Ramos (cell line): ENCODE data around the gene C2CD5.
"Not testable (repeated sequence)": the region's sequence is repeated elsewhere in the genome, so short reads cannot be mapped to it uniquely, and the experiment has no call there.

Source experiments
- in situ Hi-C: fragments of 300-500 bp; cut with MboI; formaldehyde crosslinking; loops from one replicate; pipeline ENCODE4 v1.14.3; 2022; ENCODE audit warnings: low sequenced_read_pairs; ENCODE audit not compliant: unreplicated experiment

Gene C2CD5

GRCh38 chr12:22544038-22544979, at the start of gene C2CD5:
Gene C2CD5 (minus strand): TSS chr12:22544542. CDS start chr12:22544150, 392 bp downstream.
- in situ Hi-C loops: no loop called here

GRCh38 chr12:22593864-22594263, 49.5 kb upstream of the C2CD5 start:
- in situ Hi-C loops: no loop called here

GRCh38 chr12:22588817-22589216, 44.5 kb upstream of the C2CD5 start:
- in situ Hi-C loops: no loop called here

- in situ Hi-C loops: no loop called here
Observed at GRCh38 chr12:22578328-22578727, 34.0 kb upstream of the C2CD5 start.

GRCh38 chr12:22577667-22578066, 33.3 kb upstream of the C2CD5 start:
- in situ Hi-C loops: no loop called here

- in situ Hi-C loops: no loop called here
Observed at GRCh38 chr12:22576473-22576872, 32.1 kb upstream of the C2CD5 start.

GRCh38 chr12:22576065-22576464, 31.7 kb upstream of the C2CD5 start:
- in situ Hi-C loops: no loop called here

- in situ Hi-C loops: no loop called here
Observed at GRCh38 chr12:22574921-22575320, 30.6 kb upstream of the C2CD5 start.

GRCh38 chr12:22573181-22573580, 28.8 kb upstream of the C2CD5 start:
- in situ Hi-C loops: no loop called here

GRCh38 chr12:22569253-22569652, 24.9 kb upstream of the C2CD5 start:
- in situ Hi-C loops: no loop called here

GRCh38 chr12:22562036-22563028, 18.0 kb upstream of the C2CD5 start:
- in situ Hi-C loops: no loop called here

GRCh38 chr12:22554750-22555149, 10.4 kb upstream of the C2CD5 start:
- in situ Hi-C loops: not testable (repeated sequence)

- in situ Hi-C loops: no loop called here
Observed at GRCh38 chr12:22551624-22552023, 7.3 kb upstream of the C2CD5 start.

- in situ Hi-C loops: no loop called here
Observed at GRCh38 chr12:22545255-22545654, 913 bp upstream of the C2CD5 start.

GRCh38 chr12:22543246-22544037, 900 bp downstream of the C2CD5 start:
- in situ Hi-C loops: no loop called here

GRCh38 chr12:22541496-22542155, 2.7 kb downstream of the C2CD5 start:
- in situ Hi-C loops: no loop called here

GRCh38 chr12:22539055-22539454, 5.3 kb downstream of the C2CD5 start:
- in situ Hi-C loops: no loop called here

GRCh38 chr12:22538311-22538710, 6.0 kb downstream of the C2CD5 start:
- in situ Hi-C loops: no loop called here

GRCh38 chr12:22536971-22537544, 7.3 kb downstream of the C2CD5 start:
- in situ Hi-C loops: no loop called here
